Measurements from ENCODE around the gene FTL. TPM values are rescaled to one million over a fixed set of nuclear protein-coding genes. Genes with fewer than 3 reads are reported as not detected.

FTL gene
- total RNA-seq, 1 experiment from 2014 or later = 1,459 TPM

- Mint-ChIP-seq H3K4me3 (ENCODE audit: low read depth, unreplicated experiment) (peak overlapping the region; percentile 98), H3K27me3 (ENCODE audit: unreplicated experiment) (no peaks in the 10 kb centered on the region), H3K36me3 (ENCODE audit: insufficient read depth, unreplicated experiment) (peaks cover 97% of the 10 kb centered on the region), H3K4me1 (ENCODE audit: low read depth, unreplicated experiment) (peaks cover 50% of the 10 kb centered on the region), H3K9me3 (ENCODE audit: low read depth, unreplicated experiment) (no peaks in the 10 kb centered on the region), H3K27ac (ENCODE audit: unreplicated experiment) (peak overlapping the region; percentile 99)
- BruUV-seq (replicated peaks) = no TSS peak
- CTCF ChIA-PET = interaction anchor here (0.6 to 0.9 kb wide), 2 partner anchors 8 to 183 kb away, joined by 3 to 6 read pairs; no protein-coding TSS in a partner anchor
- intact Hi-C loops (cut with micrococcal nuclease; ENCODE audit: unreplicated experiment) = no loop called here
- TF ChIP-seq CTCF (IDR thresholded peaks at IDR 0.05; ENCODE audit: unreplicated experiment) = no peak
- DNase-seq = no peak
These were observed 2.3 kb upstream of the FTL start for GRCh38 chr19:48962849-48963165.

GRCh38 chr19:48963371-48964204 lies 1.5 kb upstream of the FTL start:
- Mint-ChIP-seq H3K4me1 (ENCODE audit: low read depth, unreplicated experiment) (peaks cover 50% of the 10 kb centered on the region), H3K9me3 (ENCODE audit: low read depth, unreplicated experiment) (no peaks in the 10 kb centered on the region), H3K36me3 (ENCODE audit: insufficient read depth, unreplicated experiment) (peaks cover 94% of the 10 kb centered on the region), H3K4me3 (ENCODE audit: low read depth, unreplicated experiment) (peak overlapping the region; percentile 98), H3K27ac (ENCODE audit: unreplicated experiment) (peak overlapping the region; percentile 99), H3K27me3 (ENCODE audit: unreplicated experiment) (no peaks in the 10 kb centered on the region)
- TF ChIP-seq CTCF (IDR thresholded peaks at IDR 0.05; ENCODE audit: unreplicated experiment) = no peak
- CTCF ChIA-PET = interaction anchor here (1.3 kb wide), 1 partner anchor 9 kb away, joined by 4 read pairs; the partner anchor contains the start of gene BAX
- intact Hi-C loops (cut with micrococcal nuclease; ENCODE audit: unreplicated experiment) = loop anchor here (2.0 kb wide), 1 partner anchor 89 kb away; no protein-coding TSS in a partner anchor
- no TSS peak for BruUV-seq (replicated peaks)
- DNase-seq = peak; percentile 75

GRCh38 chr19:48964205-48965039 lies 687 bp upstream of the FTL start:
- Mint-ChIP-seq H3K4me1 (ENCODE audit: low read depth, unreplicated experiment) (peaks cover 50% of the 10 kb centered on the region), H3K27me3 (ENCODE audit: unreplicated experiment) (no peaks in the 10 kb centered on the region), H3K36me3 (ENCODE audit: insufficient read depth, unreplicated experiment) (peaks cover 93% of the 10 kb centered on the region), H3K4me3 (ENCODE audit: low read depth, unreplicated experiment) (peak overlapping the region; percentile 98), H3K9me3 (ENCODE audit: low read depth, unreplicated experiment) (no peaks in the 10 kb centered on the region), H3K27ac (ENCODE audit: unreplicated experiment) (peak overlapping the region; percentile 99)
- BruUV-seq (replicated peaks) = TSS peak; percentile 21
- intact Hi-C loops (cut with micrococcal nuclease; ENCODE audit: unreplicated experiment) = loop anchor here (2.0 to 5.0 kb wide), 2 partner anchors 90 to 327 kb away; partner anchors contain the start of gene DBP
- CTCF ChIA-PET = interaction anchor here (0.7 to 1.3 kb wide), 3 partner anchors 10 to 122 kb away, joined by 3 to 4 read pairs (median 3); partner anchors contain the start of gene BAX
- peak; percentile 38 for DNase-seq
- no peak for TF ChIP-seq CTCF (IDR thresholded peaks at IDR 0.05; ENCODE audit: unreplicated experiment)

GRCh38 chr19:48965806-48966540 lies 864 bp downstream of the FTL start:
- intact Hi-C loops (cut with micrococcal nuclease; ENCODE audit: unreplicated experiment) = loop anchor here (2.0 to 5.0 kb wide), 2 partner anchors 91 to 329 kb away; partner anchors contain the start of gene DBP
- H3K27me3 Mint-ChIP-seq (ENCODE audit: unreplicated experiment) = no peaks in the 10 kb centered on the region
- H3K36me3 Mint-ChIP-seq (ENCODE audit: insufficient read depth, unreplicated experiment) = peaks cover 90% of the 10 kb centered on the region
- H3K27ac Mint-ChIP-seq (ENCODE audit: unreplicated experiment) = peak overlapping the region; percentile 99
- DNase-seq = peak; percentile 87
- peak overlapping the region; percentile 98 for H3K4me3 Mint-ChIP-seq (ENCODE audit: low read depth, unreplicated experiment)
- no peaks in the 10 kb centered on the region for H3K9me3 Mint-ChIP-seq (ENCODE audit: low read depth, unreplicated experiment)
- TSS peak; percentile 92 for BruUV-seq (replicated peaks)
- CTCF ChIA-PET = interaction anchor here (1.2 to 1.4 kb wide), 2 partner anchors 28 to 123 kb away, joined by 3 to 4 read pairs; partner anchors contain the start of genes GYS1 and RUVBL2
- H3K4me1 Mint-ChIP-seq (ENCODE audit: low read depth, unreplicated experiment) = peaks cover 47% of the 10 kb centered on the region
- TF ChIP-seq CTCF (IDR thresholded peaks at IDR 0.05; ENCODE audit: unreplicated experiment) = no peak
